ENCODE data around the gene HMOX1. TPM values are rescaled to one million over a fixed set of nuclear protein-coding genes. Genes with fewer than 3 reads are reported as not detected.

HMOX1 gene
- total and polyA plus RNA-seq, 10 donors = 178 to 930 (median 751) TPM

GRCh38 chr22:35380013-35380412 lies 883 bp upstream of the HMOX1 start:
- H3K27me3 ChIP-seq (replicated peaks in 1 of 7) = no peaks in the 10 kb centered on the region
- H3K9me3 ChIP-seq = no peaks in the 10 kb centered on the region
- no peak for TF ChIP-seq POLR2AphosphoS5 (IDR thresholded peaks at IDR 0.05)
- no peak for TF ChIP-seq POLR2A (IDR thresholded peaks at IDR 0.05)
- TF ChIP-seq, protein P1, sequence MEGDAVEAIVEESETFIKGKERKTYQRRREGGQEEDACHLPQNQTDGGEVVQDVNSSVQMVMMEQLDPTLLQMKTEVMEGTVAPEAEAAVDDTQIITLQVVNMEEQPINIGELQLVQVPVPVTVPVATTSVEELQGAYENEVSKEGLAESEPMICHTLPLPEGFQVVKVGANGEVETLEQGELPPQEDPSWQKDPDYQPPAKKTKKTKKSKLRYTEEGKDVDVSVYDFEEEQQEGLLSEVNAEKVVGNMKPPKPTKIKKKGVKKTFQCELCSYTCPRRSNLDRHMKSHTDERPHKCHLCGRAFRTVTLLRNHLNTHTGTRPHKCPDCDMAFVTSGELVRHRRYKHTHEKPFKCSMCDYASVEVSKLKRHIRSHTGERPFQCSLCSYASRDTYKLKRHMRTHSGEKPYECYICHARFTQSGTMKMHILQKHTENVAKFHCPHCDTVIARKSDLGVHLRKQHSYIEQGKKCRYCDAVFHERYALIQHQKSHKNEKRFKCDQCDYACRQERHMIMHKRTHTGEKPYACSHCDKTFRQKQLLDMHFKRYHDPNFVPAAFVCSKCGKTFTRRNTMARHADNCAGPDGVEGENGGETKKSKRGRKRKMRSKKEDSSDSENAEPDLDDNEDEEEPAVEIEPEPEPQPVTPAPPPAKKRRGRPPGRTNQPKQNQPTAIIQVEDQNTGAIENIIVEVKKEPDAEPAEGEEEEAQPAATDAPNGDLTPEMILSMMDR (IDR thresholded peaks at IDR 0.05 in 8 of 11, conservative IDR thresholded peaks at IDR 0.05 in 3 of 11) = no peak
- H3K27ac ChIP-seq = peak overlapping the region in 6 of 8 donors; percentile 32 to 89 (median 80)
- intact Hi-C loops (cut with DNase I; ENCODE audit: low total_unique reads) = no loop called here
- H3K4me1 ChIP-seq = peaks cover 17 to 74% (median 54%) of the 10 kb centered on the region in 6 donors
- DNase-seq = no peak
- H3K36me3 ChIP-seq = peaks cover 0 to 23% (median 0%) of the 10 kb centered on the region in 6 donors
- no peak overlapping the region for H3K4me3 ChIP-seq
- 88 to 92% (median 90%) methylated on average over 5 to 6 of the region's 6 CpGs for WGBS, 5 donors

DNA sequence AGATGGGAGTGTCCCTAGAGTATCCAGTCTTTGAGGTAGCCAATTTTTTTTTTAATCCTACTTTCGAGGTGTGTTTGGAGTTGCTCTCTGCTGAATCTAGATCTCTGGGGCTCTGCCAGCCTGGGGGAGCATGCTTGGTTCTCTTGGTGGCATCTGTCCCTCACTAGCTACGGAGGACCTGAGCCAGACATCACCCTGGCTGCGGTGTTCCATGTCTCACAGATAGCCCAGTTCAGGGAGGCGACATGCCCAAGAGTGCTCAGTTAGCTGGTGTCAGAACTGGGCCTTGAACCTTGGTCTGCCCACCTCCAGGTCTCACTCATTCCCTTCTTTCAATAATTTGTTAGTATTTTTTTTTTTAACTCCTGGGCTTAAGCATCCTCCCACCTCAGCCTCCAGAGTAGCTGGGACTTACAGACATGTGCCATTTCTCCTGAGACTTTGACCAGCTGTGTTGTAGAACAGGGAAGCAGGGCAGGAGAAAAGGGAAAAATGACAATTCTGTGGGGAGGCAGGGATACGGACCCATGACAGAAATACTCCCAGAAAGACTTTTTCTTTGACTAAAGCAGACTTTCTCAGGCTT lies 621 bp downstream of the HMOX1 start:
- peak overlapping the region; percentile 42 to 89 (median 80) for H3K27ac ChIP-seq
- DNase-seq = no peak
- 68 to 81% (median 71%) methylated on average over 5 of the region's 5 CpGs for WGBS, 5 donors
- peak overlapping the region; percentile 30 to 74 (median 47) for H3K4me3 ChIP-seq
- H3K27me3 ChIP-seq (replicated peaks in 1 of 7) = no peaks in the 10 kb centered on the region
- TF ChIP-seq, protein P1 (IDR thresholded peaks at IDR 0.05 in 8 of 11, conservative IDR thresholded peaks at IDR 0.05 in 3 of 11) = no peak
- TF ChIP-seq POLR2A (IDR thresholded peaks at IDR 0.05) (no peak), POLR2AphosphoS5 (IDR thresholded peaks at IDR 0.05) (no peak)
- H3K36me3 ChIP-seq = peaks cover 0 to 32% (median under 1%) of the 10 kb centered on the region in 6 donors
- no peaks in the 10 kb centered on the region for H3K9me3 ChIP-seq
- peaks cover 15 to 59% (median 42%) of the 10 kb centered on the region in 6 donors for H3K4me1 ChIP-seq
- intact Hi-C loops (cut with DNase I; ENCODE audit: low total_unique reads) = no loop called here

- H3K4me3 ChIP-seq = peak overlapping the region in 6 of 8 donors; percentile 10 to 74 (median 45)
- H3K27ac ChIP-seq = peak overlapping the region in 3 of 8 donors; percentile 22 to 80 (median 41)
- no peaks in the 10 kb centered on the region for H3K27me3 ChIP-seq (replicated peaks in 1 of 7)
- WGBS, 5 donors = 47 to 83% (median 74%) methylated on average over 3 of the region's 3 CpGs
- no peak for DNase-seq
- peaks cover 0 to 54% (median 9%) of the 10 kb centered on the region in 6 donors for H3K36me3 ChIP-seq
- peaks cover 3 to 38% (median 21%) of the 10 kb centered on the region in 6 donors for H3K4me1 ChIP-seq
- intact Hi-C loops (cut with DNase I; ENCODE audit: low total_unique reads) = no loop called here
- no peak for TF ChIP-seq POLR2A (IDR thresholded peaks at IDR 0.05)
- no peak for TF ChIP-seq POLR2AphosphoS5 (IDR thresholded peaks at IDR 0.05)
- TF ChIP-seq, protein P1 (IDR thresholded peaks at IDR 0.05 in 8 of 11, conservative IDR thresholded peaks at IDR 0.05 in 3 of 11) = no peak
- no peaks in the 10 kb centered on the region for H3K9me3 ChIP-seq
These were observed 2.8 kb downstream of the HMOX1 start for GRCh38 chr22:35383679-35384071.

GRCh38 chr22:35384527-35384926 lies 3.6 kb downstream of the HMOX1 start:
- intact Hi-C loops (cut with DNase I; ENCODE audit: low total_unique reads) = no loop called here
- WGBS, 5 donors = 83 to 92% (median 84%) methylated on average over 4 of the region's 4 CpGs
- Histone ChIP-seq H3K27me3 (replicated peaks in 1 of 7) (no peaks in the 10 kb centered on the region), H3K9me3 (no peaks in the 10 kb centered on the region), H3K36me3 (peaks cover 0 to 60% (median 9%) of the 10 kb centered on the region in 6 donors), H3K27ac (peak overlapping the region in 4 of 8 donors; percentile 7 to 80 (median 24)), H3K4me1 (peaks cover 3 to 36% (median 20%) of the 10 kb centered on the region in 6 donors), H3K4me3 (peak overlapping the region in 4 of 8 donors; percentile 43 to 74 (median 52))
- TF ChIP-seq POLR2AphosphoS5 (IDR thresholded peaks at IDR 0.05) = peak in 2 of 3 donors; percentile 49 to 87
- TF ChIP-seq, protein P1 (IDR thresholded peaks at IDR 0.05 in 8 of 11, conservative IDR thresholded peaks at IDR 0.05 in 3 of 11) = no peak
- DNase-seq = no peak

All from spleen (tissue), 11 donors.